ENCODE results near the gene THSD4. TPM values are rescaled to one million over a fixed set of nuclear protein-coding genes. Genes with fewer than 3 reads are reported as not detected.
"Not testable (repeated sequence)": the region's sequence is repeated elsewhere in the genome, so short reads cannot be mapped to it uniquely, and the experiment has no call there.

Gene THSD4
- polyA plus RNA-seq, 1 donor from 2014 or later = 0.46 TPM

DNA sequence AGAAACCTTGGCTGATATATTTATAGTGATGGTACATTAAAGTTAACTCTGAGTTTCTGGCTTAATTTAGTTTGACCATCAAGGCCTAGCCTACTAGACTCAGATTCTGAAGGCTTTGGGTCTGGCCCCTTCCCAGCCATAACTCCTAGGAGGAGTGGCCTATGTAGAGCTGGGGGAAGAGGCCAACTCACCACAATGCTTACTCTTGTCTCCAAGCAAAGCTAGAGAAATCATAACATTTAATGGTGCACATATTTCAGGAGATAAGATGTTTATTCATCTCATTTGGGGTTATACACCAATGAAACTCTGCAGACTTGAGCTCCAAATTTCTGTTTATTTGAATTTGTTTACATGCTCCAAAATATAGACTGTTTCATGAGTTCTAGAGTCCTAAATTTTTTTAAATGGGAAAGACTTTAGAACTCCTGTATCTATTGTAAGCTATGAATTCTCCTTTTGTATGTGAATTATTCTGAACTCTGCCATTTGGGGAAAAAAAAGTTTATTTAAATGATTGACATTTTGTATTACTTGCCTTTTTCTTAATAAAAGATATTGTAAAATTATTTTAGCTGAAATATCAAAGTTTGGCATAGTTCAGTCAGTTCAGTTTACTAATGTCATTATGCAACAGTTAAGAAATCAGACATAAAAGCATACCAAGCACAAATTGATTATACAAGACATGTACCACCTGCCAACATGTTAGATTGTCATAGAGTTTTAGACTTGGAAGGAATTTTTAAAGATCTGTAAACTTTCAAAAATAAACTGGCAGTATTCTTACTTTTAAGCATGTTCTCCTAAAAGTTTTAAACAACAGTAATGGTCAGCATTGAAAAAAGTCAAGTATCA lies 551.7 kb downstream of the THSD4 start:
- H3F3A ChIP-seq (ENCODE audit: insufficient read depth, low read length, poor library complexity, severe bottlenecking) = no peaks in the 10 kb centered on the region
- H2AFZ ChIP-seq (ENCODE audit: low read depth, low read length) = no peak overlapping the region
- H3K4me3 ChIP-seq (ENCODE audit: low read length) = no peak overlapping the region
- TF ChIP-seq, protein P1, sequence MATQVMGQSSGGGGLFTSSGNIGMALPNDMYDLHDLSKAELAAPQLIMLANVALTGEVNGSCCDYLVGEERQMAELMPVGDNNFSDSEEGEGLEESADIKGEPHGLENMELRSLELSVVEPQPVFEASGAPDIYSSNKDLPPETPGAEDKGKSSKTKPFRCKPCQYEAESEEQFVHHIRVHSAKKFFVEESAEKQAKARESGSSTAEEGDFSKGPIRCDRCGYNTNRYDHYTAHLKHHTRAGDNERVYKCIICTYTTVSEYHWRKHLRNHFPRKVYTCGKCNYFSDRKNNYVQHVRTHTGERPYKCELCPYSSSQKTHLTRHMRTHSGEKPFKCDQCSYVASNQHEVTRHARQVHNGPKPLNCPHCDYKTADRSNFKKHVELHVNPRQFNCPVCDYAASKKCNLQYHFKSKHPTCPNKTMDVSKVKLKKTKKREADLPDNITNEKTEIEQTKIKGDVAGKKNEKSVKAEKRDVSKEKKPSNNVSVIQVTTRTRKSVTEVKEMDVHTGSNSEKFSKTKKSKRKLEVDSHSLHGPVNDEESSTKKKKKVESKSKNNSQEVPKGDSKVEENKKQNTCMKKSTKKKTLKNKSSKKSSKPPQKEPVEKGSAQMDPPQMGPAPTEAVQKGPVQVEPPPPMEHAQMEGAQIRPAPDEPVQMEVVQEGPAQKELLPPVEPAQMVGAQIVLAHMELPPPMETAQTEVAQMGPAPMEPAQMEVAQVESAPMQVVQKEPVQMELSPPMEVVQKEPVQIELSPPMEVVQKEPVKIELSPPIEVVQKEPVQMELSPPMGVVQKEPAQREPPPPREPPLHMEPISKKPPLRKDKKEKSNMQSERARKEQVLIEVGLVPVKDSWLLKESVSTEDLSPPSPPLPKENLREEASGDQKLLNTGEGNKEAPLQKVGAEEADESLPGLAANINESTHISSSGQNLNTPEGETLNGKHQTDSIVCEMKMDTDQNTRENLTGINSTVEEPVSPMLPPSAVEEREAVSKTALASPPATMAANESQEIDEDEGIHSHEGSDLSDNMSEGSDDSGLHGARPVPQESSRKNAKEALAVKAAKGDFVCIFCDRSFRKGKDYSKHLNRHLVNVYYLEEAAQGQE (IDR thresholded peaks at IDR 0.05; ENCODE audit: borderline replicate concordance) = no peak
- TF ChIP-seq TAF1 (IDR thresholded peaks at IDR 0.05; ENCODE audit: low read depth) (no peak), CTCF (IDR thresholded peaks at IDR 0.05; ENCODE audit: poor library complexity, severe bottlenecking) (no peak), SMC3 (conservative IDR thresholded peaks at IDR 0.05; ENCODE audit: poor library complexity) (no peak), EP300 (conservative IDR thresholded peaks at IDR 0.05; ENCODE audit: poor library complexity, severe bottlenecking) (no peak)
- H3K4me2 ChIP-seq (ENCODE audit: low read length) = no peak overlapping the region
- H3K27me3 ChIP-seq (ENCODE audit: insufficient read depth, low read depth, low read length) = no peaks in the 10 kb centered on the region
- H3K9me3 ChIP-seq (ENCODE audit: low read length) = peaks cover 5% of the 10 kb centered on the region
- no peak overlapping the region for H3K9ac ChIP-seq (ENCODE audit: low read length)
- no peak overlapping the region for H3K27ac ChIP-seq (ENCODE audit: low read length)
- no peaks in the 10 kb centered on the region for H3K79me2 ChIP-seq (replicated peaks; ENCODE audit: insufficient read depth, low read length)
- H3K9me2 ChIP-seq (ENCODE audit: insufficient read depth, low read length) = no peaks in the 10 kb centered on the region
- H3K36me3 ChIP-seq (ENCODE audit: insufficient read depth, low read length) = no peaks in the 10 kb centered on the region
- no peaks in the 10 kb centered on the region for H4K20me1 ChIP-seq (ENCODE audit: insufficient read depth)

DNA sequence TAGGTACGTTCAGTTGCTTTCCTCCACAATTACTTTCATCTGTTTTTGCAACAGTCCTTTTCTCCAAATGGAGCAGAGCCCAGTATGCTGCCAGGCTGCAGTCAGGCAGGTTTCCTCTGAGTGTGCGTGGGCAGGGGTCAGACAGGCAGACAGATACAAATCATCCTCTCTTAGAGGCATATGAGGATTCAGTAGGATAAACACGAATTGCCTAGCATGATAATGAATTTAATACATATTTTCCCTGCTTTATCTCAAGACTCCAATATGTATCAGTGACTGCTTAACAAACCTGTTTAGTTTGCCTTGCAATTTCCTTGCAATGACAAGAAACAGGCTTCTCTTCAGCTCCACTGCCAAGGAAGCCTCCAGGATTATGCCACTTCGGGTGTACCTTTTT lies 554.4 kb downstream of the THSD4 start:
- TF ChIP-seq CTCF (IDR thresholded peaks at IDR 0.05; ENCODE audit: poor library complexity, severe bottlenecking) (no peak), EZH2 (IDR thresholded peaks at IDR 0.05; ENCODE audit: borderline replicate concordance, insufficient read depth, low read length, poor library complexity, severe bottlenecking) (no peak), RAD21 (conservative IDR thresholded peaks at IDR 0.05) (no peak), SMC3 (conservative IDR thresholded peaks at IDR 0.05; ENCODE audit: poor library complexity) (no peak), TAF1 (IDR thresholded peaks at IDR 0.05; ENCODE audit: low read depth) (no peak), MXI1 (conservative IDR thresholded peaks at IDR 0.05; ENCODE audit: poor library complexity, severe bottlenecking) (no peak), POLR2AphosphoS5 (IDR thresholded peaks at IDR 0.05) (no peak), EP300 (conservative IDR thresholded peaks at IDR 0.05; ENCODE audit: poor library complexity, severe bottlenecking) (no peak)
- TF ChIP-seq, protein P1 (IDR thresholded peaks at IDR 0.05; ENCODE audit: borderline replicate concordance) = no peak
- no peaks in the 10 kb centered on the region for H3K36me3 ChIP-seq (ENCODE audit: insufficient read depth, low read length)
- H3K27ac ChIP-seq (ENCODE audit: low read length) = no peak overlapping the region

GRCh38 chr15:71670222-71670621 lies 555.0 kb downstream of the THSD4 start:
- not testable (repeated sequence) for H4K20me1 ChIP-seq (ENCODE audit: insufficient read depth); H3F3A ChIP-seq (ENCODE audit: insufficient read depth, low read length, poor library complexity, severe bottlenecking); H3K27me3 ChIP-seq (ENCODE audit: insufficient read depth, low read depth, low read length); H3K79me2 ChIP-seq (replicated peaks; ENCODE audit: insufficient read depth, low read length); H3K9me2 ChIP-seq (ENCODE audit: insufficient read depth, low read length); H3K27ac ChIP-seq (ENCODE audit: low read length); H3K9ac ChIP-seq (ENCODE audit: low read length); H3K4me3 ChIP-seq (ENCODE audit: low read length); H3K4me2 ChIP-seq (ENCODE audit: low read length); H3K36me3 ChIP-seq (ENCODE audit: insufficient read depth, low read length); H2AFZ ChIP-seq (ENCODE audit: low read depth, low read length); H3K9me3 ChIP-seq (ENCODE audit: low read length)

More for the DNA sequence above, 554.4 kb downstream of the THSD4 start:
- no peaks in the 10 kb centered on the region for H3K79me2 ChIP-seq (replicated peaks; ENCODE audit: insufficient read depth, low read length)
- no peaks in the 10 kb centered on the region for H3K9me2 ChIP-seq (ENCODE audit: insufficient read depth, low read length)
- no peaks in the 10 kb centered on the region for H3F3A ChIP-seq (ENCODE audit: insufficient read depth, low read length, poor library complexity, severe bottlenecking)
- H3K4me3 ChIP-seq (ENCODE audit: low read length) = no peak overlapping the region
- H3K9me3 ChIP-seq (ENCODE audit: low read length) = peaks cover 5% of the 10 kb centered on the region
- H3K9ac ChIP-seq (ENCODE audit: low read length) = no peak overlapping the region
- H3K27me3 ChIP-seq (ENCODE audit: insufficient read depth, low read depth, low read length) = no peaks in the 10 kb centered on the region
- no peak overlapping the region for H3K4me2 ChIP-seq (ENCODE audit: low read length)
- H4K20me1 ChIP-seq (ENCODE audit: insufficient read depth) = no peaks in the 10 kb centered on the region
- no peak overlapping the region for H2AFZ ChIP-seq (ENCODE audit: low read depth, low read length)

Measured in neural cell (in vitro differentiated cells).